Measurements from ENCODE around the gene CD1E.

The CD1E gene

GRCh38 chr1:158353303-158354075, at the start of gene CD1E:
Gene CD1E (plus strand): TSS chr1:158353894. CDS start chr1:158353989, 95 bp downstream.
- Histone ChIP-seq H3K4me1 (peaks cover 21% of the 10 kb centered on the region), H3K4me3 (no peak within 1 kb of the TSS), H3K4me2 (peak within 1 kb of the TSS; percentile 60), H3K36me3 (no peaks in the 10 kb centered on the region), H3K27ac (peak within 1 kb of the TSS; percentile 8), H3K9ac (peak within 1 kb of the TSS; percentile 28; the same call in 1 of the 2 replicates), H3K27me3 (no peaks in the 10 kb centered on the region), H4K20me1 (no peaks in the 10 kb centered on the region), H3K9me3 (peaks cover 5% of the 10 kb centered on the region; the same call in 1 of the 2 replicates)
- no peak for TF ChIP-seq Cebpa-rat (IDR thresholded peaks at IDR 0.05)

- Histone ChIP-seq H3K4me2 (no peak overlapping the region), H3K4me1 (no peaks in the 10 kb centered on the region; the same call in 1 of the 2 replicates), H3K27ac (no peak overlapping the region), H3K9ac (no peak overlapping the region), H3K36me3 (no peaks in the 10 kb centered on the region), H3K9me3 (peaks cover 55% of the 10 kb centered on the region), H3K27me3 (no peaks in the 10 kb centered on the region), H4K20me1 (no peaks in the 10 kb centered on the region), H3K4me3 (no peak overlapping the region)
- TF ChIP-seq Cebpa-rat (IDR thresholded peaks at IDR 0.05): no peak
Measured at GRCh38 chr1:158310623-158311022, 43.1 kb upstream of the CD1E start.

GRCh38 chr1:158311066-158311465, 42.6 kb upstream of the CD1E start:
- no peaks in the 10 kb centered on the region for H3K36me3 ChIP-seq
- no peak overlapping the region for H3K4me3 ChIP-seq
- no peaks in the 10 kb centered on the region; the same call in 1 of the 2 replicates for H3K4me1 ChIP-seq
- H3K27ac ChIP-seq: no peak overlapping the region
- TF ChIP-seq Cebpa-rat (IDR thresholded peaks at IDR 0.05): no peak
- no peak overlapping the region for H3K4me2 ChIP-seq
- no peak overlapping the region for H3K9ac ChIP-seq
- no peaks in the 10 kb centered on the region for H4K20me1 ChIP-seq
- H3K27me3 ChIP-seq: no peaks in the 10 kb centered on the region
- H3K9me3 ChIP-seq: peaks cover 60% of the 10 kb centered on the region

GRCh38 chr1:158323866-158324265, 29.8 kb upstream of the CD1E start:
- Histone ChIP-seq H3K4me2 (no peak overlapping the region), H3K9me3 (peaks cover 50% of the 10 kb centered on the region), H3K9ac (no peak overlapping the region), H3K4me1 (peaks cover 17% of the 10 kb centered on the region), H3K27ac (no peak overlapping the region), H3K36me3 (no peaks in the 10 kb centered on the region; the same call in 1 of the 2 replicates), H3K4me3 (no peak overlapping the region), H3K27me3 (no peaks in the 10 kb centered on the region), H4K20me1 (no peaks in the 10 kb centered on the region)
- no peak for TF ChIP-seq Cebpa-rat (IDR thresholded peaks at IDR 0.05)

- Histone ChIP-seq H3K4me2 (no peak overlapping the region), H3K4me3 (no peak overlapping the region), H3K27me3 (no peaks in the 10 kb centered on the region), H3K27ac (no peak overlapping the region), H3K4me1 (peaks cover 22% of the 10 kb centered on the region), H4K20me1 (no peaks in the 10 kb centered on the region), H3K9ac (no peak overlapping the region), H3K9me3 (peaks cover 50% of the 10 kb centered on the region), H3K36me3 (no peaks in the 10 kb centered on the region; the same call in 1 of the 2 replicates)
- no peak for TF ChIP-seq Cebpa-rat (IDR thresholded peaks at IDR 0.05)
Measured at GRCh38 chr1:158324395-158324794, 29.3 kb upstream of the CD1E start.

- peaks cover 13% of the 10 kb centered on the region for H3K4me1 ChIP-seq
- no peaks in the 10 kb centered on the region for H3K27me3 ChIP-seq
- H3K9ac ChIP-seq: no peak overlapping the region
- no peak overlapping the region for H3K27ac ChIP-seq
- no peak overlapping the region for H3K4me3 ChIP-seq
- no peak for TF ChIP-seq Cebpa-rat (IDR thresholded peaks at IDR 0.05)
- H3K9me3 ChIP-seq: peaks cover 25% of the 10 kb centered on the region
- H4K20me1 ChIP-seq: no peaks in the 10 kb centered on the region
- no peak overlapping the region for H3K4me2 ChIP-seq
- no peaks in the 10 kb centered on the region; the same call in 1 of the 2 replicates for H3K36me3 ChIP-seq
Measured at GRCh38 chr1:158327481-158327880, 26.2 kb upstream of the CD1E start.

GRCh38 chr1:158328426-158328825, 25.3 kb upstream of the CD1E start:
- Histone ChIP-seq H3K4me2 (no peak overlapping the region), H4K20me1 (no peaks in the 10 kb centered on the region), H3K9ac (no peak overlapping the region), H3K27ac (no peak overlapping the region), H3K27me3 (no peaks in the 10 kb centered on the region), H3K9me3 (peaks cover 16% of the 10 kb centered on the region), H3K4me1 (peaks cover 20% of the 10 kb centered on the region), H3K4me3 (no peak overlapping the region), H3K36me3 (no peaks in the 10 kb centered on the region; the same call in 1 of the 2 replicates)
- no peak for TF ChIP-seq Cebpa-rat (IDR thresholded peaks at IDR 0.05)

- no peaks in the 10 kb centered on the region for H4K20me1 ChIP-seq
- no peak for TF ChIP-seq Cebpa-rat (IDR thresholded peaks at IDR 0.05)
- peaks cover 7% of the 10 kb centered on the region for H3K9me3 ChIP-seq
- H3K36me3 ChIP-seq: no peaks in the 10 kb centered on the region
- no peak overlapping the region for H3K4me3 ChIP-seq
- H3K27me3 ChIP-seq: no peaks in the 10 kb centered on the region
- no peak overlapping the region; the same call in 1 of the 2 replicates for H3K4me2 ChIP-seq
- peaks cover 29% of the 10 kb centered on the region for H3K4me1 ChIP-seq
- H3K9ac ChIP-seq: no peak overlapping the region
- 0 out of 2 replicates have a peak overlapping the region, but pooled peaks have one; percentile 16 for H3K27ac ChIP-seq
Measured at GRCh38 chr1:158329300-158329699, 24.4 kb upstream of the CD1E start.

- Histone ChIP-seq H3K4me1 (peaks cover 33% of the 10 kb centered on the region), H3K27ac (no peak overlapping the region), H3K4me2 (no peak overlapping the region; the same call in 1 of the 2 replicates)
Measured at GRCh38 chr1:158329733-158330132, 24.0 kb upstream of the CD1E start.

GRCh38 chr1:158330391-158331105, 23.1 kb upstream of the CD1E start:
- TF ChIP-seq Cebpa-rat (IDR thresholded peaks at IDR 0.05): no peak
- no peak overlapping the region for H3K4me3 ChIP-seq
- no peaks in the 10 kb centered on the region for H4K20me1 ChIP-seq
- no peak overlapping the region for H3K9ac ChIP-seq
- H3K9me3 ChIP-seq: peaks cover 3% of the 10 kb centered on the region; the same call in 1 of the 2 replicates
- no peaks in the 10 kb centered on the region for H3K36me3 ChIP-seq
- no peak overlapping the region for H3K27ac ChIP-seq
- peaks cover 41% of the 10 kb centered on the region for H3K4me1 ChIP-seq
- no peaks in the 10 kb centered on the region for H3K27me3 ChIP-seq
- no peak overlapping the region for H3K4me2 ChIP-seq

More at GRCh38 chr1:158329733-158330132, 24.0 kb upstream of the CD1E start:
- Histone ChIP-seq H3K4me3 (no peak overlapping the region), H3K27me3 (no peaks in the 10 kb centered on the region), H3K9ac (no peak overlapping the region), H4K20me1 (no peaks in the 10 kb centered on the region), H3K9me3 (peaks cover 3% of the 10 kb centered on the region; the same call in 1 of the 2 replicates), H3K36me3 (no peaks in the 10 kb centered on the region)
- TF ChIP-seq Cebpa-rat (IDR thresholded peaks at IDR 0.05): no peak
